Upper lobe of left lung (tissue), 6 donors: ENCODE measurements around the gene TNFSF4. TPM values are rescaled to one million over a fixed set of nuclear protein-coding genes. Genes with fewer than 3 reads are reported as not detected.
A peak's percentile ranks its signal among the peaks of the same experiment; 100 is the strongest.

ENCODE experiments used
- ATAC-seq, 2 donors: fragments of 200-7000 bp; cut with Tn5 transposase; one replicate each; pipeline ENCODE4 v1.9.1; 2022; ENCODE audit warnings: mild to moderate bottlenecking in 2 of 2, moderate library complexity in 2 of 2; ENCODE audit not compliant: low FRiP score in 2 of 2
- DNase-seq, 2 donors: peaks; one replicate each; pipeline ENCODE4 v3.0.0-alpha.2; 2019 to 2020
- H3K27ac ChIP-seq, 4 donors: fragments of 200-600 bp; sonication (generic); one replicate each; pipeline ENCODE4 v1.5.1; 2016 to 2019
- H3K27me3 ChIP-seq, 4 donors: fragments of 200-600 bp; sonication (generic); one replicate each; pipeline ENCODE4 v1.5.1; 2017 to 2019
- H3K36me3 ChIP-seq, 4 donors: fragments of 200-600 bp; sonication (generic); one replicate each; pipeline ENCODE4 v1.5.1; 2016 to 2019
- H3K4me1 ChIP-seq, 4 donors: fragments of 200-600 bp; sonication (generic); one replicate each; pipeline ENCODE4 v1.5.1; 2018 to 2019
- H3K4me3 ChIP-seq, 4 donors: fragments of 200-600 bp; sonication (generic); one replicate each; pipeline ENCODE4 v1.5.1; 2017 to 2019; ENCODE audit warnings: mild to moderate bottlenecking in 2 of 4, moderate library complexity in 1 of 4
- H3K9me3 ChIP-seq, 4 donors: fragments of 200-600 bp; sonication (generic); one replicate each; pipeline ENCODE4 v1.5.1; 2018 to 2019
- EP300 ChIP-seq, 4 donors: sonication (generic); formaldehyde crosslinking; IDR thresholded peaks; one replicate each; pipeline ENCODE4 v1.5.1; 2017; ENCODE audit warnings: antibody characterized with exemption in 4 of 4, control low read depth in 2 of 4
- POLR2A ChIP-seq, 4 donors: fragments of 450-650 bp; IDR thresholded peaks; one replicate each; pipeline ENCODE4 v1.5.1; 2016 to 2017; ENCODE audit warnings: antibody characterized with exemption in 4 of 4, mild to moderate bottlenecking in 2 of 4
- POLR2AphosphoS5 ChIP-seq, 2 donors: sonication (generic); formaldehyde crosslinking; IDR thresholded peaks; one replicate each; pipeline ENCODE4 v1.5.1; 2017; ENCODE audit warnings: antibody characterized with exemption in 2 of 2
- WGBS, 2 donors: methylation state at CpG; one replicate each; pipeline ENCODE4 v1.1.5; 2017 to 2018; 5-methylcytosine and 5-hydroxymethylcytosine counted together
- total RNA-seq, 6 donors: library from RNA; depleted of rRNA in 4 of 6; stranded (reverse); fragments of >200 nt in 4 of 6; gene quantifications; one replicate each; pipeline versions ENCODE4 v1.1.0 to v1.2.1, GENCODE V29; 2016 to 2021
- TF ChIP-seq, protein P1 (sequence below), 6 experiments: fragments of 450-650 bp in 4 of 6; fragments of 200-600 bp in 2 of 6; sonication (generic) in 2 of 6; IDR thresholded peaks; one replicate each; pipeline ENCODE4 v1.5.1; 2016 to 2019; ENCODE audit warnings: antibody characterized with exemption in 6 of 6
- donor health status: DM: no; HTN: no; CAD: no; lungs with moderate emphysema.
- donor health status: DM: no; HTN: yes; CAD: no; lungs with severe emphysema.

TNFSF4 gene
- total RNA-seq, 6 donors from 2014 or later, result 0.46 to 1.5 (median 0.90) TPM

DNA sequence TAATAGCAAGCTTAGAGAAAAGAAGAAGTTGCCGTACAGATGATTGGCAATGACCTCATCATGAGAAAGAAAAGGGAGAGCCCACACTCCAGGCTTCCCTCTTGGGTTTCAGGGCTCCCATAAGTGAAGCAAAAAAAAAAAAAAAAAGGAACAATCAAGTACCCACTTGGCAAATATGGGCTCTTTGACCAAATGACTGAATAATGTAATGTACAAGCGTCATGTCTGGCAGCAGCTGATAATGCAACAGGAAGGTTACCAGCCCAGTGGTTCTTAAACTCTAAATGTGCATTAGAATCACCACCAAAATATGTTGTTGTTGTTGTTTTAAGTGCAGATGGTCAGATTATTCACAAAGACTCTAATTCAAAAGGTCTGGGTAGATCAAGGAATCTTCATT, 13.5 kb downstream of the TNFSF4 start:
- peak in 1 of 2 donors; percentile 35 for DNase-seq
- TF ChIP-seq EP300 (IDR thresholded peaks at IDR 0.05) (peak in 1 of 4 donors; percentile 45), POLR2AphosphoS5 (IDR thresholded peaks at IDR 0.05) (no peak)
- TF ChIP-seq, protein P1, sequence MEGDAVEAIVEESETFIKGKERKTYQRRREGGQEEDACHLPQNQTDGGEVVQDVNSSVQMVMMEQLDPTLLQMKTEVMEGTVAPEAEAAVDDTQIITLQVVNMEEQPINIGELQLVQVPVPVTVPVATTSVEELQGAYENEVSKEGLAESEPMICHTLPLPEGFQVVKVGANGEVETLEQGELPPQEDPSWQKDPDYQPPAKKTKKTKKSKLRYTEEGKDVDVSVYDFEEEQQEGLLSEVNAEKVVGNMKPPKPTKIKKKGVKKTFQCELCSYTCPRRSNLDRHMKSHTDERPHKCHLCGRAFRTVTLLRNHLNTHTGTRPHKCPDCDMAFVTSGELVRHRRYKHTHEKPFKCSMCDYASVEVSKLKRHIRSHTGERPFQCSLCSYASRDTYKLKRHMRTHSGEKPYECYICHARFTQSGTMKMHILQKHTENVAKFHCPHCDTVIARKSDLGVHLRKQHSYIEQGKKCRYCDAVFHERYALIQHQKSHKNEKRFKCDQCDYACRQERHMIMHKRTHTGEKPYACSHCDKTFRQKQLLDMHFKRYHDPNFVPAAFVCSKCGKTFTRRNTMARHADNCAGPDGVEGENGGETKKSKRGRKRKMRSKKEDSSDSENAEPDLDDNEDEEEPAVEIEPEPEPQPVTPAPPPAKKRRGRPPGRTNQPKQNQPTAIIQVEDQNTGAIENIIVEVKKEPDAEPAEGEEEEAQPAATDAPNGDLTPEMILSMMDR (IDR thresholded peaks at IDR 0.05), result no peak
- peaks cover 9 to 17% (median 11%) of the 10 kb centered on the region in 4 donors for H3K4me1 ChIP-seq
- H3K9me3 ChIP-seq, result no peaks in the 10 kb centered on the region
- H3K27ac ChIP-seq, result no peak overlapping the region
- peak in 1 of 2 donors; percentile 76 for ATAC-seq
- 57 to 58% methylated on average over 2 of the region's 2 CpGs for WGBS, 2 donors
- H3K27me3 ChIP-seq, result no peaks in the 10 kb centered on the region
- no peak overlapping the region for H3K4me3 ChIP-seq
- H3K36me3 ChIP-seq, result no peaks in the 10 kb centered on the region

DNA sequence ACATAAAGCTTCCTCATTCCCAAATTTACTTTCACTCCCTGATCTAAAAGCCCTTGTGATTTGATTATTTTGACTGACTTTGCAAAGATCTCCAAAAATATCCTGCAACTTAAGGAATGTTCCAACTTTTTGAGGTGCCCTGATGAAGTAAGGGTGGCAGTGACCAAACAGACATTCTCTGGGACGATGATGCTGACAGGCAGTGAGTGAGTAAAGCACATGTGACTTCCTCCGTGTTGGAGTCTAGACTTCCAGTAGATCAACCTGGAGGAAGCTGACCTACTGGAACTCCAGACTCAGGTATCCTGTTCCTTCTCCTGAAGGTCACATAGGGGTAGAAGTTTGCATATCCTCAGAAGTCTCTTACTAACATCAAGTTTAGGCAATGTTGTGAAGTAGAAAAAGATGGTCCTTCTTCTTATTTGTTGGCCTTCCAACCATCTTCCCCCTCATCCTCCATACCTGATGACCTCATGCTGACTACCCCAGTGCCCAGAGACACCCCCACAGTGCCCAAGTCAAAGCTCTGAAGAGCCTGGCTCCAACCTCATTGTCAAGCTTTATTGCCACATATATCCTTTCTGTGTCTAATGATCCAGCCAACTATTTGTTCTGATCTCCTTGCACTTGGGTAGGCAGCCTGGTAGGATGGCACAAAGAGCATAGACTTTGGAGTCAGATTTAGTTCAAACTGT, 16.0 kb downstream of the TNFSF4 start:
- Histone ChIP-seq H3K36me3 (no peaks in the 10 kb centered on the region), H3K9me3 (no peaks in the 10 kb centered on the region), H3K4me1 (peaks cover 9 to 17% (median 11%) of the 10 kb centered on the region in 4 donors), H3K4me3 (no peak overlapping the region), H3K27ac (peak overlapping the region in 3 of 4 donors; percentile 69 to 74 (median 69)), H3K27me3 (no peaks in the 10 kb centered on the region)
- WGBS, 2 donors, result 16 to 31% methylated on average over 2 of the region's 2 CpGs
- TF ChIP-seq POLR2AphosphoS5 (IDR thresholded peaks at IDR 0.05) (no peak), POLR2A (IDR thresholded peaks at IDR 0.05) (no peak), EP300 (IDR thresholded peaks at IDR 0.05) (no peak)
- TF ChIP-seq, protein P1 (IDR thresholded peaks at IDR 0.05), result no peak
- ATAC-seq (peak in 1 of 2 donors; percentile 46), DNase-seq (no peak)

DNA sequence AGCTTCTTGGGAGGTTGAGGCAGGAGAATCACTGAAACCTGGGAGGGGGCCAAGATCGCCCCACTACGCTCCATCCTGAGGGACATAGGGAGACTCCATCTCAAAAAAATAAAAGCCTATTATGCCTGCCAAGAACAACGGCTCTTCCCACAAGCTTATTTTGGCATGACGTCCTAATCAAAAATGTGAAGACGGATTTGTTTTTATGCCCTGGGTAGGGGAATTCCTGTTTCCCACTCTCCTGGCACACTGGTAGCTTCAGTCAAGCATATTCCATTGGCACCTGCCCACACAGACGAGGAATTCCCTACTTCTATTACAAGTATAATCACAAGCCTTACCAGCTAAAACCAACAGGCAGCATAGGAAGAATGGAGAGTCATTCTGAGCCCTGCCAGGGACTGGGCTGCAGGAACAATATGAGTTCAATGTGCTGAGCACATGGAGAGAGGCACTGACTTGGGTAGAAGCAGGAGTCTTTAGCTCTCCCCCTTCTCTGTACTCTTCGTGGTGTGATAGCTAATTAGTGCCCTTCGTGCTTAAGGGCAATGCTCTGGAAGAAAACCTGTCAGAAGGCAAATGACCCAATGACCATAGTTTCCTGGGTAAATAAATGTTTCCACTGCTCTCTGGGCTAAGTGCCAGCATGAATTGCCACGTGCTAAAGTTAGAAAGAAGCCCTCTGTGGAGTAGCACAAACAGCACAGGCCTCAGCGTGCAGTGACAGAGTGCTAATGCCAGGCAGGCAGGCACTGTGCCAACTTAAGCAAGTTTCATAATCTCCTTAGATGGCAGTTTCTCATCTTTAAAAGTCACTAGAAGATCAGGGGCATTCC, 16.8 kb downstream of the TNFSF4 start:
- WGBS, 2 donors, result 30% methylated on average over 8 to 10 of the region's 10 CpGs
- peak in 1 of 2 donors; percentile 92 for DNase-seq
- peak; percentile 72 to 83 for ATAC-seq
- no peak overlapping the region for H3K4me3 ChIP-seq
- H3K27ac ChIP-seq, result peak overlapping the region; percentile 57 to 74 (median 69)
- H3K36me3 ChIP-seq, result no peaks in the 10 kb centered on the region
- peaks cover 9 to 17% (median 11%) of the 10 kb centered on the region in 4 donors for H3K4me1 ChIP-seq
- no peaks in the 10 kb centered on the region for H3K27me3 ChIP-seq
- TF ChIP-seq POLR2A (IDR thresholded peaks at IDR 0.05) (no peak), POLR2AphosphoS5 (IDR thresholded peaks at IDR 0.05) (peak in 1 of 2 donors; percentile 16), EP300 (IDR thresholded peaks at IDR 0.05) (peak in 1 of 4 donors; percentile 17)
- TF ChIP-seq, protein P1 (IDR thresholded peaks at IDR 0.05), result no peak
- no peaks in the 10 kb centered on the region for H3K9me3 ChIP-seq

DNA sequence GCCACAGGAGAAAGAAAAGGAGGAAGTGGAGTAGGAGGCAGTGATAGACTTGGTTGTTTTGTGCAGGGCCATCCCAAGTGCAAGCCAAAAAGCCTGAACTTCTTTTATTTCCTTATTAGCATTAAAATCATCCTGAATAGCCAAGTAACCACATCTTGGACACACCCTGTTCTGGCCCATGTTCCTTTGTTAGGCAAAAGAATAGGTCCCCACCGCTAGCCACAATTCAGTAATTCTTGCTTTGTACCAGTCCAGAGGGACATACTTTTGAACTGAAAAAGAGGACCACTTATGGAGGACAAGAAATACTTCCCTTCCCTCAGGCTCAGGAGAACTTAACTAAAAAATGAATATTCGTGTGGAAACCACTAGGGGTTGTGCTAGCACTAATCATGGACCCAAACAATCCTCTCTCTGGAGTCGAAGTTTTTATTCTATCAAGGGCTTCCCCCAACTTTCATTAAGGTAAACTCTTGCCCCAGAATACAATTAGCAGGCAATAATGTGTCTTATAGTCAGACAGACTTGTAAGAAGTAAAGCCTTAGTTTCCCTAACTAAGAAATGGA, 19.4 kb downstream of the TNFSF4 start:
- no peaks in the 10 kb centered on the region for H3K27me3 ChIP-seq
- WGBS, 2 donors, result 90 to 94% methylated on average over 3 of the region's 3 CpGs
- no peaks in the 10 kb centered on the region for H3K36me3 ChIP-seq
- ATAC-seq, result no peak
- H3K9me3 ChIP-seq, result no peaks in the 10 kb centered on the region
- no peak overlapping the region for H3K27ac ChIP-seq
- DNase-seq, result no peak
- H3K4me1 ChIP-seq, result peaks cover 9 to 17% (median 11%) of the 10 kb centered on the region in 4 donors
- H3K4me3 ChIP-seq, result no peak overlapping the region
- no peak for TF ChIP-seq EP300 (IDR thresholded peaks at IDR 0.05)
- TF ChIP-seq POLR2AphosphoS5 (IDR thresholded peaks at IDR 0.05), result no peak
- TF ChIP-seq, protein P1 (IDR thresholded peaks at IDR 0.05), result no peak
- no peak for TF ChIP-seq POLR2A (IDR thresholded peaks at IDR 0.05)
